Muscle of back (tissue), 11 donors: Measurements from ENCODE around the gene CACNA1G. TPM values are rescaled to one million over a fixed set of nuclear protein-coding genes. Genes with fewer than 3 reads are reported as not detected.

Experiments used
- DNase-seq, 3 donors: peaks; one replicate each; pipeline versions ENCODE4 v3.0.0 to v3.0.0-alpha.2; 2013
- polyA plus RNA-seq, 10 donors: library from polyadenylated mRNA; unstranded; fragments of 120-200 nt; gene quantifications; one replicate each; pipeline ENCODE4 v1.2.1, GENCODE V29; 2013; ENCODE audit not compliant: insufficient read length in 10 of 10

Gene CACNA1G
- polyA plus RNA-seq, 10 donors = 6.4 to 15.2 (median 7.7) TPM

DNA sequence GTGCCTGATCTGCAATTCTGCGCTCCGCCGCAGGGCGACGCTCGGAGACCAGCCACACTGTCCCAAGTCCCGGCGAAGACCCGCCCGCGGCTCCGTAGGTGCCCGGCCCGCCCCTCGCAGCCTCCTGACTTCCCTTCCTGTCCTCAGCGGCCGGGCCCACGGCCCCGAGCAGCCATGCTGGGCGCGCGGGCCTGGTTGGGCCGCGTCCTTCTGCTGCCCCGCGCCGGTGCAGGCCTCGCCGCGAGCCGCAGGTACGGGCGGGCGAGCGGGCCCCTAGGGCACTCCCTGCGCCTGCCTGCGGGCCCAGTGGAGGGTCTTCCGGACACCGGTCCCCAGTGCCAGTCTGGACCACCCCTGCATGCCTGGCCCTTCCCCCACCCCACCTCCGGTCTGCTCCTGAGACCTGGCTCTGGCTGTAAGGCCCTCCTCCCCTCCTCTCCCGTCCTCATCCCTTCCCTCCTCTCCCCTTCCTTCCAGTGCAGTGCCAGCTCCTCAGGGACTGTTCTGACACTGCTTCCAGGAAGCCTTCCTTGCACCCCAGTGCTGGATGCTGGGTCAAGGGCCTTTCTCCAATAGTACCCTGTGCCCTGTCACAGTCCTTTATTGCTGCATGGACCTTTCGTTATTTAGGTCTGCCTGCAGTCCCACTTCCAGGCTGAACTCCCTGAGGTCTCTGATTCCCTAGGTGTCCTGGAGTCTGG is 13.3 kb upstream of the CACNA1G start, which contains the start of gene SPATA20:
Gene SPATA20 (plus strand): TSS at position 140 of the 701 bp plus-strand sequence. CDS start 35 bp downstream, at position 175.
- peak; percentile 86 to 94 (median 88) for DNase-seq

DNA sequence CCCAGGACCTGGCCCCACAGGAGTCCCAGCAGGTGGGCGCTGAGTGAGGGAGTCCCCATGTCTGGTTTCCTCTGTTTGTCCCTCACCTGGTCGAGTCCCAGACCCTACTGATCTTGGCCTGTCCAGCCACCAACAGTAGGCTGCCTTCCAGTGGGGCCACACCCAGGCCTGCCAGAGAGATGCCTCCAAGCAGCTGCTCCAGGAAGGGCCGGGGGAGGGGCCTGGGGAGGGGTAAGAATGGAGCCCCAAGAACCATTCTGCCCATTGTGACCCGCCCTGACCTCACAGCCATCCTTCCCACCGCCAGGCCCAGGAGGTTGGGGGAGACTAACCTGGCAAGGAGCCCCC is 12.8 kb upstream of the CACNA1G start:
- DNase-seq = no peak

- no peak for DNase-seq
Observed at GRCh38 chr17:50548831-50549230, 11.7 kb upstream of the CACNA1G start.

GRCh38 chr17:50549256-50549941 is 11.1 kb upstream of the CACNA1G start:
- DNase-seq = no peak

GRCh38 chr17:50549969-50550368 is 10.5 kb upstream of the CACNA1G start:
- DNase-seq = no peak

DNA sequence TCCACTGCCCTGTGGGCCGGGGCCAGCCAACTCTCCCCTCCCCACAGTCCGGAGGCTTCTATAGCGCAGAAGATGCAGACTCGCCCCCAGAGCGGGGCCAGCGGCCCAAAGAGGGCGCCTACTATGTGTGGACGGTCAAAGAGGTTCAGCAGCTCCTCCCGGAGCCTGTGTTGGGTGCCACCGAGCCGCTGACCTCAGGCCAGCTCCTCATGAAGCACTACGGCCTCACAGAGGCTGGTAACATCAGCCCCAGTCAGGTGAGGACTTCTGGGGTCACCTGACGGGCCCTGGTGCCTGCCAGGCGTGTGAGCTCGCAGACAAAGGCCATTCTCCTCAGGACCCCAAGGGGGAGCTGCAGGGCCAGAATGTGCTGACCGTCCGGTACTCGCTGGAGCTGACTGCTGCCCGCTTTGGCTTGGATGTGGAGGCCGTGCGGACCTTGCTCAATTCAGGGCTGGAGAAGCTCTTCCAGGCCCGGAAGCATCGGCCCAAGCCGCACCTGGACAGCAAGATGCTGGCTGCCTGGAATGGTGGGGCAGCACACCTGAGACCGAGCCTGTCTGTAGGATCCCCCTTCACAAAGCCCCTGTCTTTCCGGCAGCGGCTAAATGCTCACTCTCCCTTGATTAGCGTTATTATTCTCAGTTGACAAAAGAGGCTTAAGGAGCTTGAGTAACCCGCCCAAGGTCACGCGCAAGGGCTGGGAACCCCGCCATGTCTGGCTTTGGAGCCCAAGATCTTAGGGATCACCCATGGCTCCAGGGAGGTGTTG is 9.7 kb upstream of the CACNA1G start:
- DNase-seq = peak; percentile 76 to 93 (median 89)

GRCh38 chr17:50551433-50551815 is 9.1 kb upstream of the CACNA1G start:
- no peak for DNase-seq

GRCh38 chr17:50551884-50552283 is 8.6 kb upstream of the CACNA1G start:
- DNase-seq = no peak

DNA sequence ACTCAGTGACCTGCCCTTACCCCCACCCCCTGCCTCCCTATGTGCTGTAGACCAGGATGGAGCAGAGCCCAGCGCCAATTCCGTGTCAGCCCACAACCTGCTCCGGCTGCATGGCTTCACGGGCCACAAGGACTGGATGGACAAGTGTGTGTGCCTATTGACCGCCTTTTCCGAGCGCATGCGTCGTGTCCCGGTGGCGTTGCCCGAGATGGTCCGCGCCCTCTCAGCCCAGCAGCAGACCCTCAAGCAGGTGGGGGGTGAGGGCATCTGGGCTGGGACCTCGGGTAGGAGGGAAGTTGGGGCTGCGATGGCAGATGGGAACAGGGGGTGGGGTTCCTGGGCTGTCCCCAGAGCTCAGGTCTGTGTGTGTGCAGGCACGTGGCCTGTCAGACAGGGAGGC is 6.3 kb upstream of the CACNA1G start:
- no peak for DNase-seq

DNA sequence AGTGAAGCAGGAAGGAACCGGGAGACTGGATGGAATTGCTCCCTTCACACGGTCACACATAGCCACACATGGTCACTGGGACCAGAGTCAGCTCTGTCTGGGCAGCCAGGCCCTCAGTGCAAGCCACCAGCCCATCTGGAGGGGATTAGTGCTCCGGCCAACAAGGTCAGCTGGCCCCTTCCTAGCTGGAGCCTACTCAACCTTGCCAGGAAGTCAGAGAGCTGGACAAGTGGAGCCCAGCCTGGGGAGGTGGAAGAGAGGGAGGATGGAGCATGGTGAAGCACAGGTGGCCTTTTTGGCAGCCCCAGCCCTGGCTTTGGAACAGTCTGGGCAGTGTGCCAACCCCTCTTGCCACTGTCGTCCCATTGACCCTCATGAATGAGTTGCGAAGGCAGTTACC is 3.7 kb upstream of the CACNA1G start:
- peak in 2 of 3 donors; percentile 30 to 83 for DNase-seq

DNA sequence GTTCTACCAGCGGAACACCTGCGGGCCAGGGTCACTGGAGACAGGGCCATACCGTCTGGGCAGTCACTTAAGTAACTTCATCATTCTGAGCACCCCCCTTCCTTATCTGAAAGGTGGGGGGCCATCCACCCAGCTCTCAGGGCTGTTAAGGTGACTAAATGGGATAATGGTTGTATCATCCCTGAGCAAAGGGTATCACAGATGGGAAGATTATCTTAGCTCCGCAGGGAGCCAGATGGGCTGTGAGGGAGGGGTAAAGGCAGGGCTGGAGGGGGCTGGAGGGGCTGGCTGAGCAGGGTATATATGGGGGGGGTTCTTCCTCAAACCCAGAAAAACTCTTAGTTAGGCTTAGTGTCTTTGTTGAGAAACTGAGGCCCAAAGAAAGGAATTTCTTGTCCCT is 2.9 kb upstream of the CACNA1G start:
- no peak for DNase-seq

GRCh38 chr17:50558091-50558490 is 2.4 kb upstream of the CACNA1G start:
- DNase-seq = no peak

GRCh38 chr17:50558581-50558940 is 2.0 kb upstream of the CACNA1G start:
- DNase-seq = no peak

DNA sequence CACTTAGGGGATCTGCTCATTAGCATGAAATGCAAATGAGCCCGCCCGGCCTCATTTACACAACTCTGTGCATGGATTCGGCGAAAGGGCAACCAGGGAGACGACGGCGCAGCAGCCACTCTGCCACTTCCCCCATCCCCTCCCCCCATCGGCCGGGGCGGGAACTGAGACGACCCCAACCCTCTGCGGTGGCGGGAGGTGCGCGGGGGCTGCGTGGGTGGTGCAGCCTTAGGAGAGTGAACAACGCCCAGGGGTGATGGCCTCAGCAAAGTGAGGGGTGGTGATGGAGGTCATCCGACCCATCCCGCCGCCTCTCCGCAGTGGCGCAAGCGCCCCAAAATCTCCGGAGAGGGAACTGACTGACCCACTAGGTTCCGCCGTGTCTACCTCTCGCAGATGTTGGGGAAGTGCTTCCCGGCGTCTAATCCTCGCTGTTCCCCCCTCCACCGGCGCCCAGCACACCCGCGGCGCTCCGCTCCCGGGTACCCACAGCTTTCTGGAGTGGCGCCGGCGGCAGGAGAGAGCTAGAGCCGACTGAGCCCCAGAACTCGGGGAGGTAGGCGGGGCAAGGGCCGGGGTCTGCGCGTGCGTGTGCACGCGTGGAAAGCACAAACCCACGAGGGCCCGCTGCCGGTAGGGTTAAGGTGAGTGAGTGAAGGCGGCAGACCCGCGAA is 1.4 kb upstream of the CACNA1G start:
- DNase-seq = peak in 1 of 3 donors; percentile 53

- DNase-seq = no peak
Observed at GRCh38 chr17:50559674-50560184, 786 bp upstream of the CACNA1G start.

GRCh38 chr17:50560931-50561745 is 623 bp downstream of the CACNA1G start:
- peak in 1 of 3 donors; percentile 57 for DNase-seq

DNA sequence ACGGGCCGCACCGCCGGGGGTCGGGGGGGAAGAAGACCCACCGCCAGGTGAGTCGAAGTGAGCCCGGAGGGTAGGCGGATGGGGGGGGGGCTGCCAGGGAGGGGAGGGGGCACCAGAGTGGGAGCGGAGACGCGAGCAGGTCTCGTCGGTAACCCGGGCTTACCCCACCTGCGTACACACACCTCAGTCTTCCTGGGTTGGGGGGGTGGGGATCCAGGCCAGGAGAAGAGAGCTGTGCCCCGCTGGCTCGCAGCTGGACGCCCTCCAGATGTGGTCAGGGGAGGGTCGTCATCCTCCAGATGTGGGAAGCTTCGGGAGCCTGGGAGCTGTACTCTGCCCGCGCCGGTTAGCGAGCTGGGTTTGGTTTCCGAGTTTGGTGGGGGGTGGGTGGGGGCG is 1.2 kb downstream of the CACNA1G start:
- DNase-seq = no peak

DNA sequence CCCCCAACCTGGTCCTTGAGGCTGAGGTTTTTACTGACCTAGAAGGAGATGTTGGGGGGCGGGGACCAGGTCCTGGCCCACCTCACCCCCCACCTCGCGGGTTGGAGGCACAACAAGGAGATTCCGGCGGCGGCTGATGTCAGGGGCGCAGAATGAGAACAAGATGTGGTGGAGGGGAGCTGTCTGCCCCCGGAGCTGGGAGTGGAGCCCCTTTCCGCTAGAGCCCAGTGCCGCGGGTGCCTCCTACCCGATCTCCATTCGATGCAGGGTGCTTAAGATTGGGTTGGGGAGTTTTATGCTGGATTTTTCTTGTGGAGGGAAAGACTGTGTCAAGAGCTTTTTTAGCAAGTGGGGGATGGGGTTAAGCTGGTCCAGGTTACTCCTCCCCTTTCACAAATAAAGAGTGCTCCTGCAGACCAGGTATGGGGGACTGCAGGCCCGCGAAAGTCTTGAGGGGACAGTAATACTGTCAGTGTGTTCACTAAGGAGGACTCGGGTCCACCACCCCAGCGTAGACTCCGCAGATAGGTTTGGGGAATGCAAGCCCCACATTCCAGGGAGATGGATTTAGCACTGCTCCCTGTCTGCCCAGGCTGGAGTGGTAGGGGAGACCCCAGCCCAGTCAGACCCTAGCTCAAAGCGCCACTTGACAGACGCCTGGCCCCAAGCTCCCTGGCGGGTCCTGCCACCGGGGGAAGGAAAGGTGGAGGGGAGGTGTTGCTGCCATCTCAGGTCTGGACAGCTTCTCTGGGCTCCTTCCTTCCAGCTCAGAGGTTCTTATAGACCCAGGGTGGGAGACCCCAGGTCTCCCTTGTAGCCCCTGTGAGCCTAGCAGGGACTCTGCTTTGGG is 2.0 kb downstream of the CACNA1G start:
- peak in 1 of 3 donors; percentile 69 for DNase-seq

DNA sequence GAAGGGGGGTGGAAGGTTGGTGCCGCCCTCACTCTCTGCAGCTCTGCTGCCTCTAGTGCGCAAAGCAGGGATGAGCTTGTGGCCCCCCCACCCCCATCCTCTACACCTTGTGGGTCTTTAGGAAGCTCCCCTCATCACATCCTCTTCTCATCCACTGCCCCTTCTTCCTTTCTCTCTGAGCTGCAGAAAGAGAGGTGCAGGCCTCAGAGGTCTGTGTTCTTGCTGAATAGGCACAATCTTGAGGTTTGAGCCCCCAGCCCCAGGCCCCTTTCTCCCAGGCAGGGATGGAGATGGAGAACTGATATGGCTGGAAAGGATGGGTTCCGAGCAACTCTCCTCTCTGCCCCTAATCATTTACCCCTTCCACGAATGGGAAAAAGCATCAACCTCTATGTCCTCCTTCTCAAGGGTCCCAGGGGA is 2.6 kb downstream of the CACNA1G start:
- peak in 1 of 3 donors; percentile 61 for DNase-seq

DNA sequence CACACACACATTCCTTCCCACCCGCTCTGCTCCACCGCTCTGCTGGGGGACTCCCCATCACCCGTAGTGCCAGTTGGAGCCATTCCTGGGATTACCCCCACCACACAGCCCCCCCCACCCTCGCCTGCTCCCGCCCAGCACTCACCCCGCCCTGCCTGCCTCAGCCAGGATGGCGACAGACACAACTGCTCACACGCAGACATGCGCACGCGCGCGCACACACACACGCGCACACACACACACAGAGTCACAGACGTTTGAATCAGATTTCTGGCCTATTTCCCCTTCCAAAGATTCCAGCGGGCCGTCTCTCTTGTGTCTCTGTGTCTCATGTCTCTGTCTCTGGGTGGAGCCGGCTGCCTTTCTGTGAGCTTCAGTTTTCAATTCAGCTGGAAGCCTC is 4.4 kb downstream of the CACNA1G start:
- peak; percentile 89 to 96 (median 92) for DNase-seq
